GM18502 (cell line): ENCODE data around the gene NMB.
A peak's percentile ranks its signal among the peaks of the same experiment; 100 is the strongest.
"Not testable (repeated sequence)": the region's sequence is repeated elsewhere in the genome, so short reads cannot be mapped to it uniquely, and the experiment has no call there.

Experiments
- ATAC-seq: cut with Tn5 transposase; IDR thresholded peaks from one replicate; pipeline ENCODE4 v1.9.1; 2021; ENCODE audit warnings: mild to moderate bottlenecking; ENCODE audit not compliant: unreplicated experiment, poor library complexity

The NMB gene

DNA sequence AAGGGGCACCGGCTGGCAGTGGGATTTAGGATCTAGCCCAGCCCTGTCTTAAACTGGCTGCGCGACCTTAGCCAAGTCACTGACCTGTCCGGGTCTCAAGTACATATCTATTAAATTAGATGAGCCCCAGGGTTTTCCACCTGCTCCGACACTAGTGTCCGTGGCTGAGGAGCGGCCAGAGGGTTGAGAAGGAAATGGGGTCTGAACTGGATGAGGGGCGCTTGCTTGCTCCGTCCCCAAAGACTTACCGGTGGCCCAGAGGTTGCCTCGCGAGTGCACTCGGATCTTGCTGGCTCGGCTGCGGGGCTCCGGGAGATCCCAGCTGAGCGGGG, 285 bp downstream of the NMB start:
- no peak for ATAC-seq

DNA sequence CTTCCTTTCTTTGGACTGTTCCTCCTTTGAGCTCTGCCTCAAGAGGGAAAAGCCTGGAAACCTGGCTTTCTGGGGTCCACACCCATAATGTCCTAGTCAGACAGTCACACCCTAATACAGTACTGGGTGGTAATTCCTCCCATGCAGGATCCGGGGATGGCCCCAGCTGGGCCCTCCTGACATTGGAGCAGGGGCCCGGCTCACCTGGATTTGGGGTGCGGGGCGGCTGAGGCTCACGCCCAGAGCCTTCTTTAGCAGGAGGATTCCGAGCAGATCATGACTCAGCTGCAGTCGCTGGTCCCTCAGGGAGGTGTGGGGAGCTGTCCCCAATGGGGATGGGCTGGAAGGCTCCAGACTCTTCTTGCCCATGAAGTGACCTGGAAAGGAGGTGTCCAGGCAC, 1.0 kb downstream of the NMB start:
- no peak for ATAC-seq

DNA sequence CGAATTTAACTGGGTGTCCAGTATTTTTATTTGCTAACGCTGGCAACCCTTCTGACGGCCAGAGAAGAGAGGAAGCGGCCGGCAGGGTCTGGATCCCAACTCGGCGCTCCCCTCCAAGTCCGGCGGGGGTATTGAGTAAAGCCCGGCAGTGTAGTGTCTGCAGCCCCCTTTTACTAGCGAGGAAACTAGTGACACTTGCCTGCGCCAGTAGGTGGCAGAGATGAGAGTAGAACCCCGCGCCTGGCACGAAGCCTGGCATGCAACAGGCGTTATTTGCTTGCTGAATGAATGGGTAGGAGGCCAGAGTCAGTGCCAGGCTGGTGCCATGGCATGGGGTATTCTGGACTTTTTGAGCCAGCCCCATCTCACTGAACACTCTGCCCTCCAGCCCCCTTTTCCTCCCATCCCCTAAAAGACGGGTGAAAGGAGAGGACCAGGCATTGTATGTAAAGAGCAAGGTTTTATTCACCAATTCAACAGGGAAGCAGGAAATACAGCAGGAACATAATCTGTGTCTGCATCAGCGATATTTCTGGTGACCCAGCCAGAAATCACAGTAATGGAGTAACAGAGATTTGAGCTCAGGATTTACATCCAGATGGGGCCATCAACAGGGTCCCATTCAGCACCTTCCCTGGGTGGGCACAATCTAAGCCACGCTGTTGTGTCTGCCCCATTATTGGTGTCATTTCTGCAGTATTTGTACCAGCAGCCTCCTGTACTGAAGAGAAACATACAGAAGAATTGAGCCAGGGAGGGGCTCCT, 3.1 kb downstream of the NMB start:
- peak; percentile 41 for ATAC-seq

DNA sequence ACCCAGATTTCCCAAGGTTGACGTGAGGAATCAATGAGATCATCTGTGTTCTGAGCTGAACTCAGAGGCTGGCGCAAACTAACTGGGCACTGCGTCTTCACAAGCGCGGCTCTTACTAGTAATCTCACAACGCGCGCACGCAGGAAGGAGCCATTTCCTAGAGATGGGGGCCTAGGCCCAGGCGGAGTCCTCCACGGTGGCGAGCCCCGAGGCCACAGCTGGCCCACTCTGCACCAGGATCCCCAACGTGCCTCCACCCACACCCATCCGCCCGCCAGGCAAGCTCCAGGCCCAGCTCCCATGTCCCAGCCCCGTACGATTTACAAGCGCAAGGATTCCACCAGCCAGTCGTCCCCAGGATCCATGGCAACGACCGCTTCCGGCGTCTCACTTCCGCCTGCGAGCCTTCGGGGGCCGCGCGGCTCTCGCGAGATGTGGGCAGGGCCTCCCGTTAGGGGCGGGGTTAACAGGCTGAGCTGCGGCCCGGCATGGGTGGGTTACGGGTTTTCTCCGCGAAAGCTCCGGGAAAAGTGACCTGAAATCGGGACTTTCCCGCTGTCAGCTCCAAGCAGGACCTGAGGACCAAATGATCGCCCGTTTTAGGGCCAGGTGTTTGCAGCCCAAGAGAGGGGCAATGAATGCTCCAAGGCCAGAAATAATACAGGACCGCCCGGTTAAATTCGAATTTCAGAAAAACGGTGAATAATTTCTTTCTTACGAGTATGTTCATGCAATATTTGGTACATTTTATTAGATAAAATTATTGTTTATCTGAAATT, 3.9 kb downstream of the NMB start, which contains the start of gene WDR73:
TSS of gene WDR73 (minus strand) at position 374 of the 779 bp plus-strand sequence. CDS start at position 365, 9 bp downstream.
- peak; percentile 79 for ATAC-seq

DNA sequence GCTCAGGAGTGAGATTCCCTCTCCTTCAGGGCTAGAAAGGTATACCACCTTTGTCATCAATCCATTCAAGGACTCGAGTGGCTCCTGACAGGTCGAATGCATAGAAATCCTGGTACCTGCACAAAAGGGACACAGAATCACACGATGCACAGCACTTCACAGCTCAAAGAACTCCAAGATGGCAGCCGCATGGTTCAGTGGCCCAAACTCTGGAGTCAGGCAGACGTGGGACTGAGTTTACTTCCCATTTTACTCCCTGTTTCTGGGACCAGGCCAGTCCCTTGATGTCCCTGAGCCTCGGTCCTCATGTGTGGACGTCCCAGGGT, 4.5 kb downstream of the NMB start:
- no peak for ATAC-seq

DNA sequence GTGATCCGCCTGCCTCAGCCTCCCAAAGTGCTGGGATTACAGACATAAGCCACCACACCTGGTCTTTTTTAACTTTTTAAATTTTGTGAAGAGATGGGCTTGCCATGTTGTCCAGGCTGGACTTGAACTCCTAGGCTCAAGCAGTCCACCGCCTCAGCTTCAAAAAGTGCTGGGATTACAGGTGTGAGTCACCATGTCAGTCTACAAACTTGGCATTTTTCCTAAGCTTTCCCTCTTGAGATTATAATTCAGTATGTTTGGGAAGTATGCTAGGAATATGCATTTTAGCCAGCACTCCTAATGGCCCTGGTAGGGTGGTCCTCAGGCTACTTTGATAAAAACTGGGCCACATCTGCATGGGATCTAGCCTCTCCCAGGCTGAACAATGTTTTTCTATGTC, 8.3 kb downstream of the NMB start:
- ATAC-seq, result no peak

DNA sequence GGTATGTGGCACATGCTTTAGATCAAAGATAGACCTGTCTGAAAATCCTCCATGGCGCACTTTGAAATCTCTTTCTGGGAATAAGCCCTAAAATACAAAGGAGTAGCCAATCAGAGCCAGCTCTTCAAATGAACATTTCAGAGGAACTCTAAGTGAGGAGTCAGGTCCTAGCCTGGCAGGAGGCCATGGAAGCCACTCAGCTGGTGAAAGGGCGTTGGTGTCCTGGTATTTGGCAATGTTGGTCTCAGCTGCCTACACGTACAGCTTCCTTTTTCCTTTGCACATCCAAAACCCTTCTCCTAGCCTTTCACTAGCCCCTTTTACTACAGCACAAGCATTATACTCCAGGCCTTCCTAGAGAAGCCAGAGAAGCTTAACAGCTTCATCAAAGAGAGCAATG, 9.5 kb downstream of the NMB start:
- ATAC-seq, result no peak

DNA sequence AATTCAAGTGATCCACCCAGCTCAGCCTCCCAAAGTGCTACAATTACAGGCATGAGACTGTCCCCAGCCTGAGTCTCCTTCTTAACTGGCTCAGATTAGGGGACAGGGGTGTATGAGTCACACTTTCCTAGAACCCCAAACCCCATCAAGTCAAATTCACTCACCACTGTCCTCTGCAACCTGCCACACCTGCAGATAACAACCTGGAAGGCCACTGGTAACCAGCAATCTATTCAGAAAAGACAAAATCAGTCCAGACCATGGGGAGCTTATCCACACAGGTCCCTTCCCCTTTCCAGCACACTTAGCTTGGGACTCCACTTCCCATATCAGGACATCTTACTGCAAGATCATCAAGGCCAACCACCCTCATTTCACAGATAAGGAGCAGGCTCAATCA, 10.3 kb downstream of the NMB start:
- ATAC-seq, result no peak

DNA sequence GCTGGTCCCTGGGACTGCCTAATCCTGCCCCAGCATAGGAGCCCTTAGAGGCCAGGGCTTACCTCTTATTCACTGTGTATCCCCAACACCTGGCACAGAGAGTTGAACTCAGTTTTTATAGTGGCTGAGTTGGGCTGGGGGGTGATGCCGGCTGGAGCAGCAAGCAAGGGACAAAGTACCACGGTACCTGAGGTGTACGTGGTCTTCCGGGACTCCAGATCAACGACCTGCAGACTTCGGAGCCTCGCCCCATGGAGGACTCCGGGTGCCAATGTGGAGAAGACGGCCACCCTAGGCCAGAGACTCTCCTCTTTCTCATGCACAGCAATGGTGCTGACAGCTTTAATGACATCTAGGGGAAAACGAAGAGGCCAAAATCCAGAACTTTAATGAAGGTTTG, 12.0 kb downstream of the NMB start:
- ATAC-seq, result no peak

DNA sequence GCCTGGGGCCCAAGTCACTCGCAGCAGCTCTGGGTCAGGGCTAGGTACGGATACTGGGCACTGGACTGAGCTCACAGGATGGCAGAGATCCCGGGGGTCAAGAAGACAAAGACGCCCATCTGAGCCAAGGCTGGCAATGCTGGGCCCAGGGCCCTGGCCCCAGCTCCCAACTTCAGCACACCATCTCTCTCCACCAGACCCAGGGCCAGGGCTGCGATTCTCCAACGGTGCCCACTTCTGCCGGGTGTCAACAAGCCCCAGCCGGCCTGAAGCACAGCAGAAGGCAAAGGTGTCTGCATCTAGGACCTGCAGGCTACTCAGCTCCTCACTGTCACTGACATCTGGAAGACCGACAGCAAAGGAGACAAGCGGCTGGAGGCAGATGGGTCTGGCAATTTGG, 12.5 kb downstream of the NMB start:
- no peak for ATAC-seq

DNA sequence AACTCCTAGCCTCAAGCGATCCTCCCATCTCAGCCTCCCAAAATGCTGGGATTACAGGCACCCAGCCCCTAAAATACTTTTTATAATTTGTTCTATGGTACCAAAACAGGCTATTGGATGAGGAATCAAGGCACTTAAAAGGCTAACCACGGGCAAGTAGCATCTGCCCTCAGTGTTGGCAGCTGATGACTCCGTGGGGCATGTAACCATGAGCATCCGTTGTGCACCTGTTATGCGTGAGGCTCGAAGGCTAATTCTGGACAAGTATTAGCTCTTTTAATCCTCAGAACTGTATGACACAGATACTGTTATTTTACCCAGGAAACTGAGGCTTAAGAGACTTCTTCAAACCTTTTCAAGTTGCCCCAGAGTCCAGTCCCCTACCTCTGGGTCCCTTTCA, 14.2 kb downstream of the NMB start:
- no peak for ATAC-seq

DNA sequence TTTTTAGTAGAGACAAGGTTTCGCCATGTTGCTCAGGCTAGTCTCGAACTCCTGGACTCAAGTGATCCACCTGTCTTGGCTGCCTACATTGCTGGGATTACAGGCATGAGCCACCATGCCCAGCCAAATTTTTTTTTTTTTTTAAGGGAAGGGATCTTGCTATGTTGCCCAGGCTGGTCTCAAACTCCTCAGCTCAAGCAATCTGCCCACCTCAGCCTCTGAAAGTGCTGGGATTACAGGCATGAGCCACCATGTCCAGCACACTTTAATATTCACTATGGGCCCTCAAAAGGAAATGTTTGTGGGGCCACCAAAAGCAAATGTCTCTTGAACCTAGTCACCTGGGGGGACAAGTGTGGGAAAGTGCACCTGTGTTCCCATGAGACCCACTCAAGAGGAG, 15.4 kb downstream of the NMB start:
- not testable (repeated sequence) for ATAC-seq

DNA sequence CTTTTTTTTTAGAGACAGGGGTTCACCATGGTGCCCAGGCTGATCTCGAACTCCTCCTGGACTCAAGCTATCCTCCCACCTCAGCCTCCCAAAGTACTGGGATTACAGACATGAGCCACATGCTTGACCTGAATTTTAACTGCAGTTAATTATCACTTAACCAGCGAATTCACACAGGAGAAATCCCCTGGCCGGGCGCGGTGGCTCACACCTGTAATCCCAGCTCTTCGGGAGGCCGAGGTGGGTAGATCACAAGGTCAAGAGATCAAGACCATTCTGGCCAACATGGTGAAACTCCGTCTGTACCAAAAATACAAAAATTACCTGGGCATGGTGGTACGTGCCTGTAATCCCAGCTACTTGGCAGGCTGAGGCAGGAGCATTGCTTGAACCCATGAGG, 16.1 kb downstream of the NMB start:
- ATAC-seq, result not testable (repeated sequence)

DNA sequence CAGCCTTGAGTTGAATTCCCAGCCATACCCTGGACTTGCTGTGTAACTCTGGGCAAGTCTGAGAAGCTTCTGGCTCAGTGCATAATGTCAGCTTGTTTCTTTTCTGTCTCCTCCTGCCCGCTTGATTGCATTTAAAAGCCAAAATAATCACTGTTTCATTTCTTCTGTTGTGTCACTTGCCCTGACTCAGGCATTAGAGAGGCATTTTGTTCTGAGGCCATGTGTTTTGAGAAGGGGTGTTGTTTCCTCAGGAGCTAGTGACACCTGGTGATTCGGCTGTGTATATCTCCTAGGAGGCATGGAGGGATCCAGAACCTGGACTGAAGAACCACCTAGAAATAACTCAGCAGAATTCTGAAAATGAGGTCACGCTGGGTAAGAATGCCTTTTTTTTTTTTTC, 19.9 kb downstream of the NMB start:
- ATAC-seq, result no peak

DNA sequence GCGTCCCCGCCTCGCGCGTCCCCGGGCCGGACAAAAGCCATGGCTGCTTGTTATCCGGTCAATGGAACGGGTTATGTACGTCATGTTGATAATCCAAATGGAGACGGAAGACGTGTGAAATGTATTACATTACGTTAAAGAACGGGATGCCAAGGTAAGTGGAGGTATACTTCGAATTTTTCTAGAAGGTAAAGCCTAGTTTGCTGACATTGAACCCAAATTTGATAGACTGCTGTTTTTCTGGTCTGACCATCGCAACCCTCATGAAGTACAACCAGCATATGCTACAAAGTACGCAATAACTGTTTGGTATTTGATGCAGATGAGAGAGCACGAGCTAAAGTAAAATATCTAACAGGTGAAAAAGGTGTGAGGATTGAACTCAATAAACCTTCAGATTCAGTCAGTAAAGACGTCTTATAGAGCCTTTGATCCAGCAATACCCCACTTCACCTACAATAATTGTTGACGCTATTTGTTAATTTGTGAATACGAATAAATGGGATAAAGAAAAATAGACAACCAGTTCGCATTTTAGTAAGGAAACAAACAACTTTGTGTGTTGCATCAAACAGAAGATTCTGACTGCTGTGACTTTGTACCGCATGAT, 23.7 kb downstream of the NMB start:
- ATAC-seq, result no peak

DNA sequence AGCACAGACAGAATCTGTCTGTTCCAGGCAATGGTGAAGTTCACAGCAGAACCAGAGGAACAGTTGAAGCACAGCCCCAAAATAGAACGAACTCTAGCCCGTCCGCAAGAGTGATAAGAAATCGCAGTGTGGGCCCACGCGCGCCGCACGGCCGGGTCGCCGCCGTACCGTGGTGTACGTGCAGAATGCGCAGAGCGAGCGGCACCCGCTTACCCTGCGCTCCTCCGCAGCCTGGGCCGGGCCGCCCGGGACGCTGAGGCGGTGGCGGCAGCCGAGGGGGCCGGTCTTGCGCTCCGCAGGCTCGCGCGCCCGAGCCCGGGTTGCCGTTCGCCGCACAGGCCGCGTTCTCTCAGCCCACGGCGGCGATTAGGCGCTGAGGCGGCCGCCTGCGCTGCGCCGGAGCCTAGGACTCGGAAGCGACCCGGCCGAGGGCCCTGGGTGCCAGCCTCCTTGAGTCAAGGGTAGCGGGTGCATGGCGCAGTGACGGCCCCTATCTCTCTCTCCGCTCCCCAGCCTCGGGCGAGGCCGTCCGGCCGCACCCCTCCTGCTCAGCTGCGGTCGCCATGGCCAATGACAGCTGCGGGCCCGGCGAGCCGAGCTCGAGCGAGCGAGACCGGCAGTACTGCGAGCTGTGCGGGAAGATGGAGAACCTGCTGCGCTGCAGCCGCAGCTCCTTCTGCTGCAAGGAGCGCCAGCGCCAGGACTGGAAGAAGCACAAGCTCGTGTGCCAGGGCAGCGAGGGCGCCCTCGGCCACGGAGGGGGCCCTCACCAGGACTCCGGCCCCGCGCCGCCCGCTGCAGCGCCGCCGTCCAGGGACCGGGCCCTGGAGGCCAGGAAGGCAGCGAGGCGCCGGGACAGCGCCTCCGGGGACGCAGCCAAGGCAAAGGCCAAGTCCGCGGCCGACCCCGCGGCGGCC, 24.4 kb downstream of the NMB start:
- ATAC-seq, result peak; percentile 50

DNA sequence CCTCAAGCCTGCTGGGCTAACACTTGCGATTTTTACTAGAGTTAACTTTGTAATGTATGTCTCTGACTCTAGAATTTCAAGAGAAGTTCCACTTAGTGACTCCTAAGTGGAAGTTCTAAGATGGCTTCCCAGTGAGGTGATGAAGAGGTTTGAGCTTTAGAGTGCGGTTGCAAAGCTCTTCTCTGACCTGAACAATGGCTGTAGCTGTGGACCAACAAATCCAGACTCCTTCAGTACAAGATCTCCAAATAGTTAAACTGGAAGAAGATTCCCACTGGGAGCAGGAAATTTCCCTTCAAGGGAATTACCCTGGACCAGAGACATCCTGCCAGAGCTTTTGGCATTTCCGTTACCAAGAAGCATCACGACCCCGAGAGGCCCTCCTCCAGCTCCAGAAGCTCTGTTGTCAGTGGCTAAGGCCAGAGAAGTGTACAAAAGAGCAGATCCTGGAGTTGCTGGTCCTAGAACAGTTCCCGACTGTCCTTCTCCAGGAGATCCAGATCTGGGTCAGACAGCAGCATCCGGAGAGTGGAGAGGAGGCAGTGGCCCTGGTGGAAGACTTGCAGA, 26.2 kb downstream of the NMB start:
- no peak for ATAC-seq

DNA sequence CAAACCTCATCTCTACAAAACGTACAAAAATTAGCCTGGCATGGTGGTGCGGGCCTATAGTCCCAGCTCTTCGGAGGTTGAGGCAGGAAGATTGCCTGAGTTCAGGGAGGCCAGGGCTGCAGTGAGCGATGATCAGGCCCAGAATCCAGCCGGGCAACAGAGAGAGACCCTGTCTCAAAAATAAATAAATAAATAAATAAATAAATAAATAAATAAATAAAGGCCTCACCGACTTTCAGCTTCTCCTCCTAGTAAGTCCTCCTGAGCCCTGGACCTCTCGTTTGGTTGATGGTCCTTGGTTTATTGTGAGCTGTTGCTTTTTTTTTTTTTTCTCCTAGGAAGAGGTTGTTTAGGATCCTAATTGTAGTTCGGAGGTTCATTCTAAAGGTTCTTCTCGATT, 29.0 kb downstream of the NMB start:
- ATAC-seq, result no peak

DNA sequence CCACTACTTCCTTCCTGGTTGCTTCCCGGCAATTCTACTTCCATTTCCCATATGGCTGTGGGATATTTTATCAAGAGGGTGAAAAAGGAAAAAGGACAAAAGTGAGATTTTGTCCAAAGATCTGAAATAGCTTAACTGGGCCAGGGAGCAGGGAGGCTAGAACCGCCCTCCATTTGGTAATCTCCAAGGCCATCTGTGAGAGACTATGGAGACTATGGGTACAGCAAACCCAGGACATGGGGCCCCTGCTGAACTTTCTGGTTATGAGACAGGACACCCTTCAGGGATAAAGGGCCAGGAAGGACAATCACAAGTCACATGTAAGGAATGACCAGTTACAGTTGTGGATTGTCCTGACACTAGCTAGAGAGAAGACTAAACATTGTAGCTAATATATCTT, 32.9 kb downstream of the NMB start:
- no peak for ATAC-seq

DNA sequence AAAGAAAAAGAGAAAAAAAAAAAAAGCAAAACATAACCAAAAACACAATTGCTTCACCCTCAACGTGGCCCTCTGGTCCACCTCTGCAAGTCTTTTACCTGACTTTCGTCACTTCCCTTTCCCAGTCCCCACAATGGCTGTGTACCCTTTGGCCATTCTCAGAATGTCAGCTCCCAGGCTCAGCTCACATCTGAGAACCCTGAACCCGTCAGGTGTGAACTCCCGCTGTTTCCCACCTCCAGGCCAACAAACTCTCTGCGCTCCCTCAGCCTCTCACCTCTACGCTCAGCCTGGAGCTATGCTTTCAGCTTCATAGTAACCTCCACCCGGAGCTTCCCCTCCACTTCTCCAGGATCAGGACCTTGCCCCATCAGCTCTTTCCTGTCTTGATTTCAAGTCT, 33.6 kb downstream of the NMB start:
- ATAC-seq, result no peak
